K562 (cell line): ENCODE data around the gene HMG20B. TPM values are rescaled to one million over a fixed set of nuclear protein-coding genes. Genes with fewer than 3 reads are reported as not detected.

Source experiments
- polyA plus RNA-seq, 8 experiments: library from polyadenylated mRNA; depleted of rRNA in 4 of 8; stranded (reverse) in 5 of 8; unstranded in 3 of 8; fragments of >200 nt; fragmentation: Nextera tagmentation in 2 of 8; fragmentation: Illumina TruSeq in 1 of 8; extraction: Ambion mirVana in 2 of 8; extraction: Trizol in 1 of 8; gene quantifications; 2 replicates each; pipeline versions ENCODE4 v1.2.1 to v1.2.3, GENCODE V29; 2011 to 2014; ENCODE audit warnings: inconsistent platforms in 1 of 8, missing spikeins in 1 of 8
- total RNA-seq, 7 experiments: library from RNA; depleted of rRNA in 6 of 7; stranded (reverse); fragments of >200 nt in 6 of 7; fragmentation: Illumina TruSeq in 2 of 7; extraction: Trizol in 2 of 7; gene quantifications; 2 replicates each; pipeline versions ENCODE4 v1.2.1 to v1.2.3, GENCODE V29; 2011 to 2021; ENCODE audit warnings: low replicate concordance in 1 of 7
- TF ChIP-seq, protein P1 (sequence below): fragments of 450-650 bp; IDR thresholded peaks from 2 replicates; pipeline ENCODE4 v1.6.1; 2016; ENCODE audit warnings: low read depth

Gene HMG20B
- total and polyA plus RNA-seq, 9 of the 15 experiments (the other 6 are each of a cell fraction or from before 2014, with no cell fraction given), result 0.35 to 172 (median 38.6) TPM

DNA sequence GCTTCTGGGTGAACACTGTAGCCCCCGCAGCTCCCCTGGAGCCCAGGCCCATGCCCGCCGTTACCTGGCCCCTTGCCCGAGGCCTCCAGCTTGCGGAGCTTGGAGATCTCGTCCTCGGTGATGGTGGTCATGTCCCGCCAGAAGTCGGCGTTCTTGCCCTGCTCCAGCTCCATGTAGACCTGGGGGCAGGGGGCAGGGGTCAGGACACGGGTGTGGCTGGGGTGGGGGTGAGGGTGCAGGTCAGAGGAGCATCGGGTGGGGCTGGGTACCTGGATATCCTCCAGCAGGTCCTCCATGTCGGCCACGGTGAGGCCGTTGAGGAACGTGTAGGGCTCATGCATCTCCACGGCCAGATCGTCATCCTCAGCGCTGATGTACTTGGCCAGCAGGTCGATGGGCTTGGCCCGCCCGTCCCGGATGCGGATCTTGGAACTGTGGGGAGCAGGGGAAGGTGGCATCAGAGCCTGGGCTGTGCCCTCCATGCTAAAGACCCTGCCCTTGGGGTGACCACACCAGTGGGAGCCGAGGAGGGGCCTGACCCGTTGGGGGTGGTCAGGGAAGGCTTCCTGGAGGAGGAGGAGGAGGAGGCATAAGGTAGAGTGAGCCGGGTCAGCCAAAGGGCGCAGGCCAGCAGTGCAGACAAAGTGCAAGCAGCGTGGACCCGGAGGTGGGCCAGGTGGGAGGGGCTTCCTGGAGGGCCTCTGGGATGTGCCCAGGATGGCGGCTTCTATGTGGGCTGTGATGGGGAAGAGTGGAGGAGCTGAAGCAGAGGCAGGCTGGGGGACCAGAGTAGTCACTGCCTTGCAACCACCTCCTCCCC lies 46.3 kb downstream of the HMG20B start (continued):
- TF ChIP-seq, protein P1, sequence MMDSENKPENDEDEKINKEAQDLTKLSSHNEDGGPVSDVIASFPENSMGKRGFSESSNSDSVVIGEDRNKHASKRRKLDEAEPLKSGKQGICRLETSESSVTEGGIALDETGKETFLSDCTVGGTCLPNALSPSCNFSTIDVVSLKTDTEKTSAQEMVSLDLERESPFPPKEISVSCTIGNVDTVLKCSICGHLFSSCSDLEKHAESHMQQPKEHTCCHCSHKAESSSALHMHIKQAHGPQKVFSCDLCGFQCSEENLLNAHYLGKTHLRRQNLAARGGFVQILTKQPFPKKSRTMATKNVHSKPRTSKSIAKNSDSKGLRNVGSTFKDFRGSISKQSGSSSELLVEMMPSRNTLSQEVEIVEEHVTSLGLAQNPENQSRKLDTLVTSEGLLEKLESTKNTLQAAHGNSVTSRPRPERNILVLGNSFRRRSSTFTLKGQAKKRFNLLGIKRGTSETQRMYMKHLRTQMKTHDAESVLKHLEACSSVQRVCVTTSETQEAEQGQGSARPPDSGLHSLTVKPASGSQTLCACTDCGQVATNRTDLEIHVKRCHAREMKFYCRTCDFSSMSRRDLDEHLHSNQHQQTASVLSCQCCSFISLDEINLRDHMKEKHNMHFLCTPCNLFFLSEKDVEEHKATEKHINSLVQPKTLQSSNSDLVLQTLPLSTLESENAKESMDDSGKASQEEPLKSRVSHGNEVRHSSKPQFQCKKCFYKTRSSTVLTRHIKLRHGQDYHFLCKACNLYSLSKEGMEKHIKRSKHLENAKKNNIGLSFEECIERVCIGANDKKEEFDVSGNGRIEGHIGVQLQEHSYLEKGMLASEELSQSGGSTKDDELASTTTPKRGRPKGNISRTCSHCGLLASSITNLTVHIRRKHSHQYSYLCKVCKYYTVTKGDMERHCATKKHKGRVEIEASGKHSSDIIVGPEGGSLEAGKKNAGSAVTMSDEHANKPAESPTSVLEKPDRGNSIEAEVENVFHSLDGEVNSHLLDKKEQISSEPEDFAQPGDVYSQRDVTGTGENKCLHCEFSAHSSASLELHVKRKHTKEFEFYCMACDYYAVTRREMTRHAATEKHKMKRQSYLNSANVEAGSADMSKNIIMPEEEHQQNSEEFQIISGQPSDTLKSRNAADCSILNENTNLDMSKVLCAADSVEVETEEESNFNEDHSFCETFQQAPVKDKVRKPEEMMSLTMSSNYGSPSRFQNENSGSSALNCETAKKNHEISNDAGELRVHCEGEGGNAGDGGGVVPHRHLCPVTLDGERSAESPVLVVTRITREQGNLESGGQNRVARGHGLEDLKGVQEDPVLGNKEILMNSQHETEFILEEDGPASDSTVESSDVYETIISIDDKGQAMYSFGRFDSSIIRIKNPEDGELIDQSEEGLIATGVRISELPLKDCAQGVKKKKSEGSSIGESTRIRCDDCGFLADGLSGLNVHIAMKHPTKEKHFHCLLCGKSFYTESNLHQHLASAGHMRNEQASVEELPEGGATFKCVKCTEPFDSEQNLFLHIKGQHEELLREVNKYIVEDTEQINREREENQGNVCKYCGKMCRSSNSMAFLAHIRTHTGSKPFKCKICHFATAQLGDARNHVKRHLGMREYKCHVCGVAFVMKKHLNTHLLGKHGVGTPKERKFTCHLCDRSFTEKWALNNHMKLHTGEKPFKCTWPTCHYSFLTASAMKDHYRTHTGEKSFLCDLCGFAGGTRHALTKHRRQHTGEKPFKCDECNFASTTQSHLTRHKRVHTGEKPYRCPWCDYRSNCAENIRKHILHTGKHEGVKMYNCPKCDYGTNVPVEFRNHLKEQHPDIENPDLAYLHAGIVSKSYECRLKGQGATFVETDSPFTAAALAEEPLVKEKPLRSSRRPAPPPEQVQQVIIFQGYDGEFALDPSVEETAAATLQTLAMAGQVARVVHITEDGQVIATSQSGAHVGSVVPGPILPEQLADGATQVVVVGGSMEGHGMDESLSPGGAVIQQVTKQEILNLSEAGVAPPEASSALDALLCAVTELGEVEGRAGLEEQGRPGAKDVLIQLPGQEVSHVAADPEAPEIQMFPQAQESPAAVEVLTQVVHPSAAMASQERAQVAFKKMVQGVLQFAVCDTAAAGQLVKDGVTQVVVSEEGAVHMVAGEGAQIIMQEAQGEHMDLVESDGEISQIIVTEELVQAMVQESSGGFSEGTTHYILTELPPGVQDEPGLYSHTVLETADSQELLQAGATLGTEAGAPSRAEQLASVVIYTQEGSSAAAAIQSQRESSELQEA, result no peak
